ENCODE measurements around the gene ZFP64. TPM values are rescaled to one million over a fixed set of nuclear protein-coding genes. Genes with fewer than 3 reads are reported as not detected.

Gene ZFP64
- total RNA-seq, 1 experiment from 2014 or later: 49.8 TPM

DNA sequence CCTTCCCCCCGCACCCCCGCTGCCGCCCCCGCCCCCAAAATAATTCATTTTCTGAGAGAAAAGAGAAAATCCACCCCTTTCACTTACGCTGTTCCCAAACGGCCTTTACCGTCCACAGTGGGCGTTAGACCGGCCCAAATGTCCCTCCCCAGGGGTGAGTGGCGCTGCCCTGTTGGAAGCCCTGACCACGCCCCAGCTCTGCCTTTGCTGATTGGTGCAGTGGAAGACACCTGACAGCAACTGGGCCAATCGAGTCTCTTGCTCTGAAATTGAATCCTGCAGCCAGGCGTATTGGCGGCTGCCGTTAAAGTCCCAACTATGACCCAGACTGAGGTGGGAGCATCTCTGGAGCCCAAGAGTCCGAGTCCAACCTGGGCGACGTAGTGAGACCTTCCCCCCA lies 15.7 kb downstream of the ZFP64 start:
- H3K36me3 ChIP-seq (ENCODE audit: low read depth): no peaks in the 10 kb centered on the region
- no peak for DNase-seq
- no peak overlapping the region for H2AFZ ChIP-seq
- 0 out of 2 replicates have a peak, but pooled peaks cover 7% of the 10 kb centered on the region for H4K20me1 ChIP-seq (ENCODE audit: insufficient read depth)
- no peak overlapping the region for H3K4me2 ChIP-seq
- no peak overlapping the region for H3K27ac ChIP-seq
- H3K79me2 ChIP-seq (ENCODE audit: low read depth): no peaks in the 10 kb centered on the region
- H3K9me3 ChIP-seq (ENCODE audit: insufficient read depth, low read depth): no peaks in the 10 kb centered on the region
- peaks cover 4% of the 10 kb centered on the region; the same call in 1 of the 2 replicates for H3F3A ChIP-seq (ENCODE audit: insufficient read depth, low read depth)
- ChIA-PET CTCF (no interaction called here), POLR2A (ENCODE audit: unreplicated experiment) (no interaction called here)
- no peaks in the 10 kb centered on the region for H3K9me2 ChIP-seq (ENCODE audit: insufficient read depth)
- H3K4me1 ChIP-seq (replicated peaks; ENCODE audit: insufficient read depth): no peaks in the 10 kb centered on the region
- no peak overlapping the region for H3K4me3 ChIP-seq
- TF ChIP-seq, protein P1, sequence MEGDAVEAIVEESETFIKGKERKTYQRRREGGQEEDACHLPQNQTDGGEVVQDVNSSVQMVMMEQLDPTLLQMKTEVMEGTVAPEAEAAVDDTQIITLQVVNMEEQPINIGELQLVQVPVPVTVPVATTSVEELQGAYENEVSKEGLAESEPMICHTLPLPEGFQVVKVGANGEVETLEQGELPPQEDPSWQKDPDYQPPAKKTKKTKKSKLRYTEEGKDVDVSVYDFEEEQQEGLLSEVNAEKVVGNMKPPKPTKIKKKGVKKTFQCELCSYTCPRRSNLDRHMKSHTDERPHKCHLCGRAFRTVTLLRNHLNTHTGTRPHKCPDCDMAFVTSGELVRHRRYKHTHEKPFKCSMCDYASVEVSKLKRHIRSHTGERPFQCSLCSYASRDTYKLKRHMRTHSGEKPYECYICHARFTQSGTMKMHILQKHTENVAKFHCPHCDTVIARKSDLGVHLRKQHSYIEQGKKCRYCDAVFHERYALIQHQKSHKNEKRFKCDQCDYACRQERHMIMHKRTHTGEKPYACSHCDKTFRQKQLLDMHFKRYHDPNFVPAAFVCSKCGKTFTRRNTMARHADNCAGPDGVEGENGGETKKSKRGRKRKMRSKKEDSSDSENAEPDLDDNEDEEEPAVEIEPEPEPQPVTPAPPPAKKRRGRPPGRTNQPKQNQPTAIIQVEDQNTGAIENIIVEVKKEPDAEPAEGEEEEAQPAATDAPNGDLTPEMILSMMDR (conservative IDR thresholded peaks at IDR 0.05): no peak
- TF ChIP-seq EZH2 (IDR thresholded peaks at IDR 0.05; ENCODE audit: low read depth): no peak
- H3K27me3 ChIP-seq (ENCODE audit: insufficient read depth, low read depth): no peaks in the 10 kb centered on the region
- BruUV-seq (replicated peaks): no TSS peak
- intact Hi-C loops (cut with micrococcal nuclease; ENCODE audit: unreplicated experiment): no loop called here

DNA sequence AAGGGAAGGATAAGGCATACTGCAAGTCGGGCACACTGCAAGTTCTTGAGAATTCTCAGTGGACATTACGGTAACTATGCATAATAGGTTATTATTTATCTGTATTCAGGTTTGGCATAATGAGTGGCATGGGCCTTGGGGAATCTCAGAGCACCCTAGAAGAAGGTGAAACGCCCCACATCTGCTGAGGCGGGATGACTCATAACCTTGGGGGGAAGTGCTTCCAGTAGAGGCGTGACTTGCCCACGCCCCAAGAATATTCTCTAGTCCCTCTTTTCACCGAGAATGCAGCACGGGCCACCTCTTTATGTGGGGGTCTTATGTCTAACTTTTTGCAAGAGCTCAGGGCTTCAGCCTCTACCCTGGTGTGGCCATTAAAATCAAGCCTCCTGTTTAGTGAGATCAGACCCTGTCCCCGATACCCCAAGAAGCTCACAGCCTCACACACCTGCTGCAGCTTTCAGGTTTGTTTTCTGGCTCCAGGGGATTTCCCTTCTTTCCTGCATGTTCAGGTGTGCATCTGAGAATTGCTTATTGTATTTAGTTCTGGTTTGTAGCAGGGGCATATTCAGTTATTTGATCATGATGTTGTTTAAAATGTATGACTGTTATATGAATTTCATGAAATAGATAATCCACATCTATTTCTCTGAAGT lies 19.1 kb downstream of the ZFP64 start:
- DNase-seq: no peak
- intact Hi-C loops (cut with micrococcal nuclease; ENCODE audit: unreplicated experiment): no loop called here
- H3K4me2 ChIP-seq: no peak overlapping the region
- H3K4me1 ChIP-seq (replicated peaks; ENCODE audit: insufficient read depth): no peaks in the 10 kb centered on the region
- no peaks in the 10 kb centered on the region for H3K79me2 ChIP-seq (ENCODE audit: low read depth)
- H3K27me3 ChIP-seq (ENCODE audit: insufficient read depth, low read depth): no peaks in the 10 kb centered on the region
- H3K36me3 ChIP-seq (ENCODE audit: low read depth): no peaks in the 10 kb centered on the region
- BruUV-seq (replicated peaks): no TSS peak
- H3F3A ChIP-seq (ENCODE audit: insufficient read depth, low read depth): peaks cover 4% of the 10 kb centered on the region; the same call in 1 of the 2 replicates
- POLR2A ChIA-PET (ENCODE audit: unreplicated experiment): interaction anchor here (0.9 kb wide), 1 partner anchor 636 kb away, joined by 4 read pairs; no protein-coding TSS in a partner anchor
- no peak overlapping the region for H3K27ac ChIP-seq
- H3K9me3 ChIP-seq (ENCODE audit: insufficient read depth, low read depth): no peaks in the 10 kb centered on the region
- H3K9me2 ChIP-seq (ENCODE audit: insufficient read depth): no peaks in the 10 kb centered on the region
- H4K20me1 ChIP-seq (ENCODE audit: insufficient read depth): no peaks in the 10 kb centered on the region
- H3K4me3 ChIP-seq: no peak overlapping the region
- no peak for TF ChIP-seq EZH2 (IDR thresholded peaks at IDR 0.05; ENCODE audit: low read depth)
- TF ChIP-seq, protein P1 (conservative IDR thresholded peaks at IDR 0.05): no peak
- CTCF ChIA-PET: no interaction called here
- H2AFZ ChIP-seq: no peak overlapping the region

DNA sequence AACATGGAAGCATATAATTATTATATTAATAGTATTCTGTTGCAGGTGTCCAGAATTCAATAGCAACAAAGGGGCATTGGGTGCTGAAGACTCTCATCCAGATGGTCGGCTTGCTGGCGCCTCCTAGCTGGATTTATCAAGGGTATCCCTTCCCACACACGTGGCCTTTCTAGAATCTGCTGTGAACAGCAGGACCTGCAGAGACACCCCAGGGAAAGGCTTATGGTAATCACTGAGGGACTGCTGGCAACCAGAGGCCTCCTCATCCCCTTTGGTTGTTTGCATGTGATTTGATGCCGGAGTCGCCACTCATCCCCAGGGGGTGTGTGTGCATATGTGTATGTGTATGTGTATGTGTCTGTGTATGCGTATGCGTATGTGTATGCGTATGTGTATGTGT lies 20.6 kb downstream of the ZFP64 start:
- ChIA-PET CTCF (no interaction called here), POLR2A (ENCODE audit: unreplicated experiment) (no interaction called here)
- no peaks in the 10 kb centered on the region for H3K4me1 ChIP-seq (replicated peaks; ENCODE audit: insufficient read depth)
- 0 out of 2 replicates have a peak, but pooled peaks cover 1% of the 10 kb centered on the region for H3K36me3 ChIP-seq (ENCODE audit: low read depth)
- H4K20me1 ChIP-seq (ENCODE audit: insufficient read depth): no peaks in the 10 kb centered on the region
- no peaks in the 10 kb centered on the region for H3K9me3 ChIP-seq (ENCODE audit: insufficient read depth, low read depth)
- H3K4me2 ChIP-seq: no peak overlapping the region
- peaks cover 4% of the 10 kb centered on the region; the same call in 1 of the 2 replicates for H3F3A ChIP-seq (ENCODE audit: insufficient read depth, low read depth)
- H3K27me3 ChIP-seq (ENCODE audit: insufficient read depth, low read depth): no peaks in the 10 kb centered on the region
- intact Hi-C loops (cut with micrococcal nuclease; ENCODE audit: unreplicated experiment): no loop called here
- no TSS peak for BruUV-seq (replicated peaks)
- no peak for TF ChIP-seq EZH2 (IDR thresholded peaks at IDR 0.05; ENCODE audit: low read depth)
- TF ChIP-seq, protein P1 (conservative IDR thresholded peaks at IDR 0.05): no peak
- H3K4me3 ChIP-seq: no peak overlapping the region
- H2AFZ ChIP-seq: no peak overlapping the region
- no peaks in the 10 kb centered on the region for H3K79me2 ChIP-seq (ENCODE audit: low read depth)
- no peak for DNase-seq
- H3K27ac ChIP-seq: no peak overlapping the region
- no peaks in the 10 kb centered on the region for H3K9me2 ChIP-seq (ENCODE audit: insufficient read depth)

Measured in PC-9 (cell line).